Prostate gland (tissue), 2 donors: ENCODE results near the gene RNASE12. TPM values are rescaled to one million over a fixed set of nuclear protein-coding genes. Genes with fewer than 3 reads are reported as not detected.
"Not testable (repeated sequence)": the region's sequence is repeated elsewhere in the genome, so short reads cannot be mapped to it uniquely, and the experiment has no call there.

Source experiments
- DNase-seq: peaks from one replicate; pipeline ENCODE4 v3.0.0-alpha.2; 2019; ENCODE audit warnings: low spot score
- H3K27ac ChIP-seq, 2 donors: fragments of 200-600 bp; sonication (generic); 2 replicates each; pipeline ENCODE4 v1.5.1; 2017 to 2019
- H3K27me3 ChIP-seq: fragments of 200-600 bp; sonication (generic); replicated peaks from 2 replicates; pipeline ENCODE4 v1.5.1; 2019; ENCODE audit not compliant: insufficient read depth
- H3K36me3 ChIP-seq, 2 donors: fragments of 200-600 bp; sonication (generic); 1 replicate in 1 of 2; 2 replicates in 1 of 2; pipeline versions ENCODE4 v1.5.1 to v1.8.1; 2017 to 2019
- H3K4me1 ChIP-seq: fragments of 200-600 bp; sonication (generic); replicated peaks from 2 replicates; pipeline ENCODE4 v1.5.1; 2019
- H3K4me3 ChIP-seq, 2 donors: fragments of 200-600 bp; sonication (generic); 2 replicates each; pipeline ENCODE4 v1.5.1; 2017 to 2019
- H3K9me3 ChIP-seq: fragments of 200-600 bp; sonication (generic); 2 replicates; pipeline ENCODE4 v1.5.1; 2017
- POLR2A ChIP-seq: fragments of 450-650 bp; IDR thresholded peaks from one replicate; pipeline ENCODE4 v1.6.1; 2016; ENCODE audit warnings: antibody characterized with exemption, mild to moderate bottlenecking
- POLR2AphosphoS5 ChIP-seq: sonication (generic); formaldehyde crosslinking; IDR thresholded peaks from one replicate; pipeline ENCODE4 v1.6.1; 2017; ENCODE audit warnings: antibody characterized with exemption
- WGBS: methylation state at CpG from one replicate; pipeline ENCODE4 v1.1.5; 2018; 5-methylcytosine and 5-hydroxymethylcytosine counted together
- intact Hi-C: fragments of 100-400 bp; cut with DNase I; formaldehyde crosslinking; loops from one replicate; pipeline ENCODE4 v1.14.2; 2022
- total RNA-seq, 2 donors: library from RNA; depleted of rRNA; stranded (reverse); fragments of >200 nt; gene quantifications; one replicate each; pipeline ENCODE4 v1.1.0, GENCODE V29; 2016
- TF ChIP-seq, protein P1 (sequence below), 4 experiments: fragments of 200-600 bp in 2 of 4; fragments of 450-650 bp in 2 of 4; sonication (generic) in 2 of 4; IDR thresholded peaks; 1 replicate in 3 of 4; 2 replicates in 1 of 4; pipeline ENCODE4 v1.5.1; 2016 to 2019; ENCODE audit warnings: antibody characterized with exemption in 4 of 4, mild to moderate bottlenecking in 2 of 4, moderate library complexity in 2 of 4

RNASE12 gene
- total RNA-seq, 2 donors from 2014 or later: not detected

DNA sequence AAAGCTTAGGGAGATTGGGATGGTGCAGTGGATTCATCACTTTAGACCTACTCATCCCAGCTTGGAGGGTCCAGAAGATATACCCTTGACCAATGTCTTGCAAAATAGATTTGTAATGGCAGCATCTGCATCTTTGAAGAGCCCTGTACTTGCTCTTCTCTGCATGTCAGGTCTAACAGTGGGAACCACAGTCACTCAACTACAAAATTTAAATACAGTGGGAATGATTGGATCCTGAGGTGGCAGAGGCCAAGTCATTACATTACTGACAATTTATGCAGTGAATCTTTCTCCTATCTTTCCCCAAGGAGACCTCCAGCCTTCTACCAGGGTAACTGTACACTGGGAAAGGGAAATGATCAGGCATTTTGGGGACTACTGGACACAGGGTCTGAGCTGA is 22.1 kb downstream of the RNASE12 start:
- Histone ChIP-seq H3K27me3 (no peaks in the 10 kb centered on the region), H3K4me3 (no peak overlapping the region), H3K9me3 (no peaks in the 10 kb centered on the region), H3K36me3 (no peaks in the 10 kb centered on the region), H3K27ac (no peak overlapping the region), H3K4me1 (no peaks in the 10 kb centered on the region)
- intact Hi-C loops: no loop called here
- TF ChIP-seq POLR2A (no peak), POLR2AphosphoS5 (no peak)
- TF ChIP-seq, protein P1, sequence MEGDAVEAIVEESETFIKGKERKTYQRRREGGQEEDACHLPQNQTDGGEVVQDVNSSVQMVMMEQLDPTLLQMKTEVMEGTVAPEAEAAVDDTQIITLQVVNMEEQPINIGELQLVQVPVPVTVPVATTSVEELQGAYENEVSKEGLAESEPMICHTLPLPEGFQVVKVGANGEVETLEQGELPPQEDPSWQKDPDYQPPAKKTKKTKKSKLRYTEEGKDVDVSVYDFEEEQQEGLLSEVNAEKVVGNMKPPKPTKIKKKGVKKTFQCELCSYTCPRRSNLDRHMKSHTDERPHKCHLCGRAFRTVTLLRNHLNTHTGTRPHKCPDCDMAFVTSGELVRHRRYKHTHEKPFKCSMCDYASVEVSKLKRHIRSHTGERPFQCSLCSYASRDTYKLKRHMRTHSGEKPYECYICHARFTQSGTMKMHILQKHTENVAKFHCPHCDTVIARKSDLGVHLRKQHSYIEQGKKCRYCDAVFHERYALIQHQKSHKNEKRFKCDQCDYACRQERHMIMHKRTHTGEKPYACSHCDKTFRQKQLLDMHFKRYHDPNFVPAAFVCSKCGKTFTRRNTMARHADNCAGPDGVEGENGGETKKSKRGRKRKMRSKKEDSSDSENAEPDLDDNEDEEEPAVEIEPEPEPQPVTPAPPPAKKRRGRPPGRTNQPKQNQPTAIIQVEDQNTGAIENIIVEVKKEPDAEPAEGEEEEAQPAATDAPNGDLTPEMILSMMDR (IDR thresholded peaks at IDR 0.05): no peak
- no peak for DNase-seq

DNA sequence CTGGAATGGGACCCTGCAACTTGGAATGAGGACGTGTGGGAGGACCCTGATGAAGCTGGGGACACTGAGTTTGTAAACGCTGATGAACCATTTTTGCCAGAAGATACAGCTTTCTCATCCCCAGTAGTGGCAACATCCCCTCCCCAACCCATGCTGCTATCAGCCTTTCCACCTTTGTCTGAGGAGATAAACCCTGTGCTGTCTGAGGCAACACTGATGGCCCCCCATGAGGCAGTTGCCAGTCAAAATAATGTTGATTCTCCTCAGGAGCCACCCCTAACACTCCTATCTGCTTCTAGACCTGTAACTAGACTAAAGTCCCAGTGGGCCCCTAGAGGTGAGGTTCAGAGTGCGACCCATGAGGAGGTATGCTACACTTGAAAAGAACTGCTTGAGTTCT is 22.8 kb downstream of the RNASE12 start:
- Histone ChIP-seq H3K36me3 (no peaks in the 10 kb centered on the region), H3K9me3 (no peaks in the 10 kb centered on the region), H3K27ac (no peak overlapping the region), H3K27me3 (no peaks in the 10 kb centered on the region), H3K4me3 (no peak overlapping the region), H3K4me1 (no peaks in the 10 kb centered on the region)
- WGBS: 83% methylated on average over 3 of the region's 3 CpGs
- intact Hi-C loops: no loop called here
- DNase-seq: no peak
- TF ChIP-seq POLR2AphosphoS5: no peak

DNA sequence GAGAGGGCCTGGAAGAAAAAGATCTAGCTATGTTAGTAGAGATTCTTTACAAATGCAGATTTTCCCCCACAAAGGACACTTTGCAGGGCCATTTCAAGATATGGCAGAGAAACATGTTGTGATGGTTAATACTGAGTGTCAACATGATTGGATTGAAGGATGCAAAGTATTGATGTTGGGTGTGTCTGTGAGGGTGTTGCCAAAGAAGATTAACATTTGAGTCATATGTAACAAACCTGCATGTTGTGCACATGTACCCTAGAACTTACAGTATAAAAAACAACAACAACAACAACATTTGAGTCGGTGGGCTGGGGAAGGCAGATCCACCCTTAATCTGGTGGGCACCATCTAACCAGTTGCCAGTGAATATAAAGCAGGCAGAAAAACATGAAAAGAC is 24.0 kb downstream of the RNASE12 start:
- H3K4me3 ChIP-seq, H3K4me1 ChIP-seq, H3K36me3 ChIP-seq, H3K27ac ChIP-seq, H3K9me3 ChIP-seq, intact Hi-C loops, DNase-seq, H3K27me3 ChIP-seq: not testable (repeated sequence)
- 78% methylated on average over 1 of the region's 1 CpG for WGBS

DNA sequence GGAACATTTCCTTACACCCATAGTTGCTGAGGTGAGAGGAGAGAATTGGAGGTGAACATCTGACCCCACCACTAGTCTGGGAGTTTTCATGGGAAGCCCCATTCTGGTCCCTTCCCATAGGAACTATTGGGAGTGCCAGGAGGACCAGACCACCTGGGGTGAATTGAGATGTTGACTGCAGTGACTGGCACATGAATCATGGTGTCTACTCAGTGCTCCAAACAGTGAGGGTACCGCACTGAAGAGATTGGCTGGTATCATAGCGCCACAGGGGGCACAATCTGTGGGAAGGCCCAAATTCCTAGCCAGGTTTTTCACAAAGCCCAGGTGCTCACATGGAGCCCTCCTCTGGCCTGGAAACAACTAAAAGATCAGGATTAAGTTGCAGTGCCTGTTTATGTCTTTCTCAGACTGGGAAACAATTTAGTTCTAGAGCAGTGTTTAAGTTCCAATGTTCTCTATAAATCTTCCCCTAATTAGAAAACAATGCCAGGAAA is 26.6 kb downstream of the RNASE12 start:
- 100% methylated on average over 2 of the region's 2 CpGs for WGBS
- TF ChIP-seq POLR2A (no peak), POLR2AphosphoS5 (no peak)
- TF ChIP-seq, protein P1 (IDR thresholded peaks at IDR 0.05): no peak
- intact Hi-C loops: no loop called here
- no peak overlapping the region for H3K27ac ChIP-seq
- no peaks in the 10 kb centered on the region for H3K4me1 ChIP-seq
- no peak for DNase-seq
- no peak overlapping the region for H3K4me3 ChIP-seq
- H3K27me3 ChIP-seq: no peaks in the 10 kb centered on the region
- no peaks in the 10 kb centered on the region for H3K36me3 ChIP-seq
- no peaks in the 10 kb centered on the region for H3K9me3 ChIP-seq

DNA sequence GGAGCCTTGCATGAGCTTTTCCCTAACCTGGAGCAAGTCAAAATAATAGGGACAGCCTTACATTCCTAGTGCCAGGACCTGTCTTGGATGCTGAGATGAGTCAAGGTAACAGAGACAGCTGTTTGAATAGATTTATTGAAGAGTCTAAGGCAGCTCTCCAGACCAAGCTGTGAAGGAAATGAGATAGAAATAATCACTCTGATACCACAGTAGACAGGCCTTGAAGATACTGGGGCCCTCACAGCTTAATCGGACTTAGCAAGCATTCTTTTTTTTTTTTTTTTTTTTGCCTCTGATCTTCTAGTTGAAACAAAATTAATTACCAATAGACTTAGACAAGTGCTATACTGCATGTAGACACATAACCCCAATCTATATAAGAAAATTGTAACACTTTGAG is 27.2 kb downstream of the RNASE12 start:
- H3K4me1 ChIP-seq: no peaks in the 10 kb centered on the region
- no peaks in the 10 kb centered on the region for H3K27me3 ChIP-seq
- no peak overlapping the region for H3K27ac ChIP-seq
- intact Hi-C loops: no loop called here
- no peaks in the 10 kb centered on the region for H3K36me3 ChIP-seq
- no peaks in the 10 kb centered on the region for H3K9me3 ChIP-seq
- 80% methylated on average over 1 of the region's 1 CpG for WGBS
- no peak overlapping the region for H3K4me3 ChIP-seq
- TF ChIP-seq POLR2A (no peak), POLR2AphosphoS5 (no peak)
- TF ChIP-seq, protein P1 (IDR thresholded peaks at IDR 0.05): no peak
- DNase-seq: no peak

DNA sequence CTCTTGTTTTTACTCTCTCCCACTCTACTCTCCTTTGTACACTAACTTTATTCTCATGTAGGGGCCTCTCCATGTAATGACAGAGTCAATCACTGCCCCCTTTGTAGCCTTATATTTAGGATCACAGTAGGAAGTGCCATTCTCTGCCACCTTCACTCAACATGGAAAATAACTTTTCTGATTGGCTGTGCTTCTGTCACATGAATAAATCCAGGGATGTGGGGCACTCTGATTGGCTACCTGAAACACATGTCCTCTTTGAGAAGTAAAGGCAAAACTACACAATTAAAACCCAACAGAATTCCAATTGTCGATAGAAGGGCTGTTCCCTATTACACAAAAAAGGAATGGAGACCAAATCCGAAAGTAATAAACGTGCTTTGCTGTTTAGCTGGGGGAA is 30.2 kb downstream of the RNASE12 start, which contains the start of gene RNASE9:
TSS of gene RNASE9 (minus strand) at position 87 of the 400 bp plus-strand sequence.
- H3K9me3 ChIP-seq: no peaks in the 10 kb centered on the region
- intact Hi-C loops: no loop called here
- no peak for TF ChIP-seq POLR2A
- TF ChIP-seq, protein P1 (IDR thresholded peaks at IDR 0.05): no peak
- TF ChIP-seq POLR2AphosphoS5: no peak
- no peaks in the 10 kb centered on the region for H3K4me1 ChIP-seq
- no peaks in the 10 kb centered on the region for H3K27me3 ChIP-seq
- no peaks in the 10 kb centered on the region for H3K36me3 ChIP-seq
- no peak for DNase-seq
- no peak within 1 kb of the TSS for H3K27ac ChIP-seq
- H3K4me3 ChIP-seq: no peak within 1 kb of the TSS
- 87% methylated on average over 3 of the region's 3 CpGs for WGBS
